Aorta (tissue), 5 donors: Measurements from ENCODE around the gene PRICKLE3. TPM values are rescaled to one million over a fixed set of nuclear protein-coding genes. Genes with fewer than 3 reads are reported as not detected.

Experiments used
- ATAC-seq: fragments of 200-7000 bp; cut with Tn5 transposase; one replicate; pipeline ENCODE4 v1.9.1; 2022; ENCODE audit warnings: moderate library complexity; ENCODE audit not compliant: low FRiP score
- DNase-seq, 2 donors: peaks; one replicate each; pipeline ENCODE4 v3.0.0-alpha.2; 2020
- H3K27ac ChIP-seq, 2 donors: one replicate each; pipeline ENCODE4 v1.5.1; 2013; ENCODE audit warnings: low read length in 2 of 2, mild to moderate bottlenecking in 2 of 2, moderate library complexity in 2 of 2, control low read depth in 1 of 2, inconsistent platforms in 1 of 2, low read depth in 1 of 2
- H3K27me3 ChIP-seq, 2 donors: one replicate each; pipeline ENCODE4 v1.6.1; 2013; ENCODE audit warnings: control low read depth in 1 of 2, low read length in 1 of 2, mild to moderate bottlenecking in 1 of 2, moderate library complexity in 1 of 2; ENCODE audit not compliant: insufficient read depth in 2 of 2, control insufficient read depth in 1 of 2
- H3K36me3 ChIP-seq, 2 donors: one replicate each; pipeline ENCODE4 v1.6.1; 2013; ENCODE audit warnings: control low read depth in 1 of 2, low read length in 1 of 2, mild to moderate bottlenecking in 1 of 2; ENCODE audit not compliant: insufficient read depth in 2 of 2, control insufficient read depth in 1 of 2
- H3K4me1 ChIP-seq, 2 donors: one replicate each; pipeline ENCODE4 v1.6.1; 2013; ENCODE audit warnings: low read length in 2 of 2, control low read depth in 1 of 2, mild to moderate bottlenecking in 1 of 2, moderate library complexity in 1 of 2; ENCODE audit not compliant: insufficient read depth in 2 of 2, control insufficient read depth in 1 of 2
- H3K4me3 ChIP-seq, 2 donors: one replicate each; pipeline ENCODE4 v1.5.1; 2013; ENCODE audit warnings: low read length in 2 of 2, control low read depth in 1 of 2, mild to moderate bottlenecking in 1 of 2
- H3K9me3 ChIP-seq: one replicate; pipeline ENCODE4 v1.6.1; 2013; ENCODE audit warnings: mild to moderate bottlenecking, low read length; ENCODE audit not compliant: control insufficient read depth
- WGBS, 2 donors: extraction: QIAGEN DNeasy Blood & Tissue Kit; methylation state at CpG; one replicate each; pipeline ENCODE4 v1.1.7; 2013; 5-methylcytosine and 5-hydroxymethylcytosine counted together
- intact Hi-C, 2 donors: fragments of 100-400 bp; cut with DNase I; formaldehyde crosslinking; loops; one replicate each; pipeline versions ENCODE4 v1.14.2 to v1.15.0; 2022
- long read RNA-seq, 2 donors: library from polyadenylated mRNA; unstranded; transcript quantifications; one replicate each; pipeline ENCODE4 v2.0.0, GENCODE V29; 2020 to 2021
- polyA plus RNA-seq, 2 donors: library from polyadenylated mRNA; stranded (reverse); fragments of 200-250 nt; gene quantifications; one replicate each; pipeline ENCODE4 v1.2.3, GENCODE V29; 2013
- total RNA-seq, 2 donors: library from RNA; stranded (reverse); fragmentation: NEBNext Ultra II Directional; extraction: Animal tissue kit (Norgen Biotek cat#: 25700); gene quantifications; one replicate each; pipeline ENCODE4 v1.2.1, GENCODE V29; 2021
- donor health status: healthy with polysubstance abuse.
- donor health status: Bipolar disorder and iron deficiency.
- donor health status: DM: no; HTN: no; CAD: no.
- donor health status: DM: no; HTN: no; CAD: no.
- donor health status: DM: yes; HTN: yes; CAD: no.

The PRICKLE3 gene
- 10 to 100 TPM; 11.9 to 13.3 TPM for total RNA-seq
- 1 to 10 TPM; 2.8 to 7.2 TPM for polyA plus RNA-seq
- long read RNA-seq, donor 1, transcript PRICKLE3-206 (9 exons, 2,062 nt) = major isoform, 11 of 16 reads
- long read RNA-seq, donor 1, partial matches to known transcripts = 1 of 16 reads
- long read RNA-seq, donor 1, other reads (novel, unspliced or antisense) = 3 of 16 reads
- long read RNA-seq, donor 2, partial matches to known transcripts = 2 of 10 reads
- long read RNA-seq, donor 2, other reads (novel, unspliced or antisense) = 6 of 10 reads

GRCh38 chrX:49186125-49187027, at the start of gene PRICKLE3:
Gene PRICKLE3 (minus strand): TSS chrX:49186373. CDS start chrX:49186297, 76 bp downstream.
- H3K9me3 ChIP-seq = no peaks in the 10 kb centered on the region
- H3K36me3 ChIP-seq = no peaks in the 10 kb centered on the region
- 7 to 43% methylated on average over 62 of the region's 62 CpGs for WGBS, 2 donors
- ATAC-seq (peak; percentile 70), DNase-seq (peak; percentile 90 to 93)
- H3K4me3 ChIP-seq = peak within 1 kb of the TSS; percentile 27 to 85
- H3K4me1 ChIP-seq = no peaks in the 10 kb centered on the region
- no peaks in the 10 kb centered on the region for H3K27me3 ChIP-seq
- H3K27ac ChIP-seq = peak within 1 kb of the TSS in 1 of 2 donors; percentile 79
- intact Hi-C loops = no loop called here

- Histone ChIP-seq H3K27me3 (no peaks in the 10 kb centered on the region), H3K27ac (no peak overlapping the region), H3K9me3 (no peaks in the 10 kb centered on the region), H3K4me3 (no peak overlapping the region), H3K4me1 (no peaks in the 10 kb centered on the region), H3K36me3 (no peaks in the 10 kb centered on the region)
- no peak for ATAC-seq
- 36 to 57% methylated on average over 56 of the region's 56 CpGs for WGBS, 2 donors
- DNase-seq = peak in 1 of 2 donors; percentile 53
- intact Hi-C loops = no loop called here
Measured at GRCh38 chrX:49233887-49234555, 47.8 kb upstream of the PRICKLE3 start.

DNA sequence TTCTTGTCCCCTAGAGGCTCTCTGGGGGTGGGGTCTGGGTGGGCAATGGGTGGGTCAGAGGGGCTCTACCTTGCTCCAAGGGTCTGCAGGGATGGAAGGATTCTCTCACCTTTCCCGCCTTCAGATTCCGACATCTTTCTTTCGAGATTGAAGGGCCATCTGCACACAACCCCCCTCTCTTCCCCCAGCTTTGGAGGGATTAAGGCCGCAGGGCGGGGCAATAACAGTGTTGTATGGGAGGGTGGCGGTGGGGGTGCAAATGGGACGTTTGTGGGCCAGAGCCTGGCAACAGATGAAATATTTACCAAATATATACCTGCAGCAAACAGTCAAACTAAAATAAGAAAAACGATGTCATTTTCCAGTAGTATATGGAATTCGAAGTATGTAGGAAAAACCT, 47.0 kb upstream of the PRICKLE3 start, which contains the start of gene CACNA1F:
TSS of gene CACNA1F (minus strand) at position 165 of the 400 bp plus-strand sequence. CDS start at position 134, 31 bp downstream.
- ATAC-seq = no peak
- Histone ChIP-seq H3K4me3 (no peak within 1 kb of the TSS), H3K4me1 (no peaks in the 10 kb centered on the region), H3K36me3 (no peaks in the 10 kb centered on the region), H3K9me3 (no peaks in the 10 kb centered on the region), H3K27ac (no peak within 1 kb of the TSS), H3K27me3 (no peaks in the 10 kb centered on the region)
- intact Hi-C loops = no loop called here
- WGBS, 2 donors = 81 to 88% methylated on average over 9 of the region's 9 CpGs
- DNase-seq = peak in 1 of 2 donors; percentile 30

DNA sequence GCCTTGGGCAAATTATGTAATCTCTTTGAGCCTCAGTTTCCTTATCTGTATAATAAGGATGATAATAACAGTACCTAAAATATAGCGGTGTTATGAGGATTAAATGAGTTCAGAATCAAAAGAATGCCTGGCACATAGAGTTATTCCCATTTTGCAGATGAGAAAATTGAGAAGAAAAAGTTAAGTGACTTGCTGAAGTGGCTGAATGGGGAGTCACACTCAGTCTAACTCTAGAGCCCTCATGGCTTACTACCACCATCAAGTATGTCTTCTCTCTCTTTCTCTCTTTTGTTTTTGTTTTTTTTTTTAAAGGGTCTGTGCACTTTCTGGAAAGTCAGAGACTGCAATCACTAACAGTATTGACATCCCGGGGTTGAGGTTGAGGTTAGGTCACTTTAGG, 46.4 kb upstream of the PRICKLE3 start:
- Histone ChIP-seq H3K36me3 (no peaks in the 10 kb centered on the region), H3K4me1 (no peaks in the 10 kb centered on the region), H3K27ac (no peak overlapping the region), H3K9me3 (no peaks in the 10 kb centered on the region), H3K4me3 (no peak overlapping the region), H3K27me3 (no peaks in the 10 kb centered on the region)
- 66 to 91% methylated on average over 2 of the region's 2 CpGs for WGBS, 2 donors
- ATAC-seq = no peak
- intact Hi-C loops = no loop called here
- no peak for DNase-seq

- Histone ChIP-seq H3K27ac (no peak overlapping the region), H3K4me3 (no peak overlapping the region), H3K36me3 (no peaks in the 10 kb centered on the region), H3K9me3 (no peaks in the 10 kb centered on the region), H3K4me1 (no peaks in the 10 kb centered on the region), H3K27me3 (no peaks in the 10 kb centered on the region)
- 87 to 95% methylated on average over 10 of the region's 10 CpGs for WGBS, 2 donors
- intact Hi-C loops = no loop called here
- ATAC-seq (no peak), DNase-seq (peak in 1 of 2 donors; percentile 25)
Measured at GRCh38 chrX:49231333-49232000, 45.3 kb upstream of the PRICKLE3 start.

DNA sequence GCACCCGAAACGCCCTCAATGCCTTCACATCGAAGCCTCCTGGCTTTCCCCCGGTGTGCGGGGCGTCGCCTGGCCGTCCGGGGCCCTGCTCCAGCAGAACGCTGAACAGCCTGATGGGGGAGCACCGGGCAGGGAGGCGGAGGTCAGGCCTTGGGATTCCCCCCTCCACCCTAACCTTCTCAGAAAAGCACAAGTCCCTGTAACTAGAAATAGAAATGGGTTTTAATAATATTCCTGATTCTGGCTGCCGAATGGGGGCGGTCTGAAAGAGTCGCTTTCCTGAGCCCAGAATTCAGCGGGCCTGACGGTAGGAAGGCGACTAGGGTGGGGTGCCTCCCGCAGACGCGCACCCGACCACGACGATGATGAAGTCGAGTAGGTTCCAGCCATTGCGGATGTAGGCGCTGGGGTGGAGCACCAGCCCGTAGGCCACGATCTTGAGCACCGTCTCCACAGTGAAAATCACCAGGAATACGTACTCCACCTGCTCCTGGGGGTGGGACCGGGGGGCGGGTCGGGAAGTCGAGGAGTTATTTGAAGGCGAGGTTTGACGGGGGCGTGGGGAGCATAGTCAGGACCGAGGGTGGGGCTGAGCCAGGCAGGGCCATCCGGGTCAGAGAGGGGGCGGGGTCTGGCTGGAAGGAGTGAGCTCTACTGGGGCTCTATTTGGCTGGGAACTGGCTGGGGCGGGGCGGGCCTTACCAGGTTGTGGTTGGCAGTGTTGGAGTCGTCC, 44.5 kb upstream of the PRICKLE3 start:
- peak; percentile 71 for ATAC-seq
- no peak overlapping the region for H3K27ac ChIP-seq
- peak; percentile 83 to 87 for DNase-seq
- H3K9me3 ChIP-seq = no peaks in the 10 kb centered on the region
- H3K4me1 ChIP-seq = no peaks in the 10 kb centered on the region
- no peak overlapping the region for H3K4me3 ChIP-seq
- no peaks in the 10 kb centered on the region for H3K27me3 ChIP-seq
- no peaks in the 10 kb centered on the region for H3K36me3 ChIP-seq
- intact Hi-C loops = no loop called here
- 6 to 36% methylated on average over 44 of the region's 44 CpGs for WGBS, 2 donors

- Histone ChIP-seq H3K9me3 (no peaks in the 10 kb centered on the region), H3K27me3 (no peaks in the 10 kb centered on the region), H3K27ac (no peak overlapping the region), H3K4me3 (no peak overlapping the region), H3K4me1 (no peaks in the 10 kb centered on the region), H3K36me3 (no peaks in the 10 kb centered on the region)
- DNase-seq (no peak), ATAC-seq (no peak)
- 83 to 88% methylated on average over 17 of the region's 17 CpGs for WGBS, 2 donors
- intact Hi-C loops = no loop called here
Measured at GRCh38 chrX:49228185-49228584, 42.0 kb upstream of the PRICKLE3 start.

DNA sequence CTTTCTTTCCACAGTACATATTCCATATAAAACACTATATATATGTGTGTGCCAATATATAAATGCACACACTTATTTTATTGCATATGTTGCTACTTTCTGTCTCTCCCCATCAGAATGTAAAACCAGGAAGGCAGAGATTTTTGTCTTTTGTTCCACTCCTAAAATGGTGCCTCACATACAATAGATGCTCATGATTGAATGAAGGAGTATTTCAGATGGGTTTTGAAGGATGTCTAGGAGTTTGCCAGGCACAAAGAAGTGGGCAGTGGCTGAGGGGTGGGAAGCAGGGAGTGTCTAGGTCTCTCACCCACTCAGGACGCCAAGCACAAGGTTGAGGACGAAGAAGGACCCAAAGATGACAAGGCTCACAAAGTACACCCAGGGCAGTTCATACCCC, 41.6 kb upstream of the PRICKLE3 start:
- DNase-seq (no peak), ATAC-seq (no peak)
- WGBS, 2 donors = 63 to 92% methylated on average over 2 of the region's 2 CpGs
- no peaks in the 10 kb centered on the region for H3K9me3 ChIP-seq
- H3K36me3 ChIP-seq = no peaks in the 10 kb centered on the region
- no peak overlapping the region for H3K4me3 ChIP-seq
- no peaks in the 10 kb centered on the region for H3K27me3 ChIP-seq
- no peaks in the 10 kb centered on the region for H3K4me1 ChIP-seq
- intact Hi-C loops = no loop called here
- no peak overlapping the region for H3K27ac ChIP-seq
